ENCODE measurements around the gene MINDY1. TPM values are rescaled to one million over a fixed set of nuclear protein-coding genes. Genes with fewer than 3 reads are reported as not detected.

The MINDY1 gene
- total RNA-seq, 2 experiments from 2014 or later: 9.1 to 9.9 TPM

DNA sequence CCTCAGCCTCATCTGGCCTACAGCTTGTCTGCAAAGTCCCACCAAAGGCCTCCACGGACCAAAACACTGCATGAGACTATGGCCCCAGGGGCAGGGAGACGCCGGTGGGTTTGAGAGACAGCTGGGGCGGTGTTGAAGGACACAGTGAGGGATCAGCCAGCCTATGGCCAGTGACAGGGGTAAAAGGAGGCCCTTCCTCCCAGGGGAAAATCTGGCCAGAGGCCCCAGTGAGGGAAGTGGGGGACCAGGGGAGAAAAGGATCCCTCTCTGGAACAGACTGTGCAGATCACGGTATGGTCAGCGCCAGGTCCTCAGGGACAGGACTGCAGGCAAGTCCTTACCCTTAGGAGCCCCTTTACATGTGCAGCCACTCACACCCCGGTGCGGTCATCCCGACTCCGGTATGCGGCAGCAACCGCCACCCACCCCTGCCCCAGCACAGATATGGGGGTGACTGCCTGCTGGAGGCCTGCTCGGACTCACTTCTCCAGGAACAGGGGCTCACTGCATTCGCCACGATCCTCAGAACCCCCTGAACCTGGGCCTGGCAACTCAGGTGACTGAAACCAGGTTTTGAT is 33.4 kb downstream of the MINDY1 start:
- Mint-ChIP-seq H3K36me3 (ENCODE audit: low read depth) (peaks cover 26% of the 10 kb centered on the region), H3K27me3 (ENCODE audit: low read depth) (no peaks in the 10 kb centered on the region), H3K9me3 (ENCODE audit: insufficient read depth) (no peaks in the 10 kb centered on the region), H3K4me1 (ENCODE audit: low read depth) (peaks cover 64% of the 10 kb centered on the region), H3K4me3 (peak overlapping the region; percentile 87), H3K27ac (peak overlapping the region; percentile 85)
- POLR2A ChIA-PET: interaction anchor here (0.8 to 1.4 kb wide), 9 partner anchors 8 to 409 kb away, joined by 3 to 9 read pairs (median 4); partner anchors contain the start of gene CTSS
- CTCF ChIA-PET: interaction anchor here (0.6 to 1.7 kb wide), 7 partner anchors 8 to 183 kb away, joined by 3 to 9 read pairs (median 5); partner anchors contain the start of genes MINDY1, SETDB1 and TNFAIP8L2
- peak; percentile 8 for ATAC-seq
- peak; percentile 37 for DNase-seq

DNA sequence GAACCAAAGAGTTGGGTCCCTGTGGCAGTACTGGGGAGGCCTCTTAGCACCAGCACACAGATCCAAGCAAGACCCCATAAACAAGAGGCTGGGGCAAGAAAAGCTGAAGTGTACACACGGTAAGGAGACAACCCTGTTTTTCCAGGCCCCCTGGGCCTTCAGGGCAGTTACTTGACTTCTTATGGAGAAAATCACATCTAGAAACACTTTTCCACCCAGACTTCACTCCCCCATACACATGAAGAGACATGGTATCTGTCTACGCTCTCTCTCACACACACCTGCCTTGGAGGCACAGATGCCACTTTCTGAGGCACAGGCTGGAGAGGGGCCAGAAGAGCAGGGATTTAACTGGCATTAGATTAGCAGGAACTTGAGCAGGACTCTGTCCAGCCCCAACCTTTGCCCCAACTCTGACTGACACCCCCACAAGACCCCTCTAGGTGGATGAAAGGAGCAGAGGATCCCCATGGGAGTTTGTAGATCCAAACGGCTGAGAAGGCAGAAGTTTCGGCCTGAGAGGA is 34.2 kb downstream of the MINDY1 start:
- CTCF ChIA-PET: interaction anchor here (1.7 kb wide), 1 partner anchor 24 kb away, joined by 9 read pairs; no protein-coding TSS in a partner anchor
- Mint-ChIP-seq H3K27ac (peak overlapping the region; percentile 85), H3K4me3 (peak overlapping the region; percentile 87), H3K9me3 (ENCODE audit: insufficient read depth) (no peaks in the 10 kb centered on the region), H3K27me3 (ENCODE audit: low read depth) (no peaks in the 10 kb centered on the region), H3K4me1 (ENCODE audit: low read depth) (peaks cover 59% of the 10 kb centered on the region), H3K36me3 (ENCODE audit: low read depth) (peaks cover 34% of the 10 kb centered on the region)
- no peak for ATAC-seq
- no peak for DNase-seq
- POLR2A ChIA-PET: no interaction called here

DNA sequence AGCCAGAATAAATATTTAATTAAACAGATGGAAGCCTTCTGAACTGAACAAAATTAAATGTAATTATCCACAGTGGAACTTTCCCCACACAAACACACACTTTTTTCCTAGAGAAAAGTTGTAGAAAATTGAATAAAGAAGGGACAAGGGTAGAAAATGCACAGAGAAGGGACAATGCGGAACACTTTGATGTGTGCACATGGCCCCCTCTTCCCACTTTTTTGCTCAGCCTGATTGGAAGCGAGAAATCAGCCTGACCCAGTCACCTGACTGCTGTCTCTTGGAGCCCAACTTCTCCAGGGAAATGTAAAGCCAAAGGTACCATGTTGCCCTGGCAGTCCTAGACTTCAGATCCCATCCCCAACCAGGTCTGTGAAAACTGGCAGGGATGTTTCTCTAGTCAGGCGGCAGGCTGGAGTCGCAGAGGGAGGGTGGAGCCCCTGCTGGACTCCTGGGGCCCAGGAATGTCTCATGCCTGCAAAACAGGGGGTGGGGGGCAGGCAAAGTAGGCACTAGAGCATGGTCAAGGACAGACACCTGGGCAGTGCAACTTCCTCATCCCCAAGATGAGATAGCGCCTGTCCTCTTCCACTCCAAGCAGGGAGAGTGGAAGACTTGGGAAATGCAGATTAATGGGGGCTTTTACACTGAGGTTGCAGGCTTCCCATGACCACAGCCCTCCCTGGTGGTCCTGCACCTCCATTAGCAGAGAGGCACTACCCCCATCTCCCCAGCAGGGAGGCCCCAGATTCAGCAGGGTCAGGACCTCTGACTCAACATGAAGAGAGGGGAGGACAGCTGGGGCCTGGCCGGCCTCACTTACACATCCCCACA is 34.9 kb downstream of the MINDY1 start:
- no peaks in the 10 kb centered on the region for H3K9me3 Mint-ChIP-seq (ENCODE audit: insufficient read depth)
- ATAC-seq (no peak), DNase-seq (no peak)
- ChIA-PET CTCF (interaction anchor here (1.6 kb wide), 1 partner anchor 8 kb away, joined by 7 read pairs; no protein-coding TSS in a partner anchor), POLR2A (interaction anchor here (1.5 kb wide), 1 partner anchor 34 kb away, joined by 3 read pairs; no protein-coding TSS in a partner anchor)
- H3K27ac Mint-ChIP-seq: peak overlapping the region; percentile 58
- H3K4me3 Mint-ChIP-seq: peak overlapping the region; percentile 87
- H3K27me3 Mint-ChIP-seq (ENCODE audit: low read depth): no peaks in the 10 kb centered on the region
- H3K4me1 Mint-ChIP-seq (ENCODE audit: low read depth): peaks cover 52% of the 10 kb centered on the region
- peaks cover 40% of the 10 kb centered on the region for H3K36me3 Mint-ChIP-seq (ENCODE audit: low read depth)

DNA sequence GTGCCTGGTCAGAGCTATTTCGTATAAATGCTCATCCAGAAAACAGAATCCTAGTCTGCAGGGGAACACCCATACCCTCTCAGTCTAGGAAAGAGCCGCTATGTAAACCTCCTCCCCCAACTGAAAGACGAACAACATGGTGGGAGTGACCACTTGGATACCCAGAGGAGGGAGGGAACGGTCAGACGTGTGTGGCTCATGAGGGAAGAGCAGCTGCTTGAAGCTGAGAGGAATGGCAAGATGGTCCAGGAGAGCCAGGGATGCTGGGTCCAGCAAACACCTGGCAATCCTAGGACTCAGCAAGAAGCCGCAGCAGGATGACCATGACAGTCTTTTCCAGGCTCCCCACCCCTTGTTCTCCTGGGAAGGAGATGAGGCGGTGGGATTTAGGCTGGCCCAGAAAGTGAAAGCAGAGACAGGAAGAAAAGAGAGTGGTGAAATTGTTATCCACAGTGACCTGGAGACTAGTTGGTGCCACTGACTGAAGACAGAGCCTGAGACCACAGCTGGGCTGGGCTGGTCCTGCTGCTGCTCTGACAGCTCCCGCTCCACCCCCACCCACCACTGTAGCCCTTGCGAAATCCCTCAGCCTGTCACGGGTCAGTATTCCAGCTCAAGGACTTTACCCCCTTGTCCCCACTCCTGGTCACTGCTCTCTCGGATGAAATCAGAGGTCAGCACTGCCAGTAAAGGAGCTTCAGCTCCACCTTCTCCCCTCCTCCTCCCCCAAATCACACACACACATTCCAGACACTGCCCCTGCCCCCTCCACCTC is 35.7 kb downstream of the MINDY1 start:
- POLR2A ChIA-PET: interaction anchor here (1.1 to 1.5 kb wide), 2 partner anchors 34 to 80 kb away, joined by 3 read pairs; no protein-coding TSS in a partner anchor
- H3K36me3 Mint-ChIP-seq (ENCODE audit: low read depth): peaks cover 48% of the 10 kb centered on the region
- H3K27ac Mint-ChIP-seq: peak overlapping the region; percentile 43
- CTCF ChIA-PET: interaction anchor here (1.3 to 1.9 kb wide), 3 partner anchors 9 to 37 kb away, joined by 4 to 7 read pairs (median 7); no protein-coding TSS in a partner anchor
- no peaks in the 10 kb centered on the region for H3K27me3 Mint-ChIP-seq (ENCODE audit: low read depth)
- peaks cover 45% of the 10 kb centered on the region for H3K4me1 Mint-ChIP-seq (ENCODE audit: low read depth)
- peak overlapping the region; percentile 87 for H3K4me3 Mint-ChIP-seq
- DNase-seq (no peak), ATAC-seq (no peak)
- H3K9me3 Mint-ChIP-seq (ENCODE audit: insufficient read depth): no peaks in the 10 kb centered on the region

DNA sequence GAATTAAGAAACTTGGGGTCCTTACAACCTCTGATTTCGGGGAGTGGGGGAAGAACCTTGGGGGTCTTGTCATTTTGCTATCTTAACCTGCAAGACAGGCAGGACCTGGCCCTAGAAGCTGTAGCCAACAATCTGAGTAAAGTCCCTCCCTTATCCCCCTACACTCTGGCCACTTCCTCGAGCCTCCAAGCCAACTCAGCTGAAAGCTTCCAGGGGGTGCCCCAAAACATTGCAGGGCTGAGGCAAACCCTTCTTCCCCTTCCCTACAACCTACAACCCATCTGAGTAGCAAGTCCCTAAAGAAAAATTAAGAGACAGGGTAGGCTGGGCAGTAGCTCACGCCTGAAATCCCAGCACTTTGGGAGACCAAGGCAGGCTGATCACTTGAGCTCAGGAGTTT is 37.1 kb downstream of the MINDY1 start:
- DNase-seq (no peak), ATAC-seq (no peak)
- Mint-ChIP-seq H3K4me1 (ENCODE audit: low read depth) (peaks cover 38% of the 10 kb centered on the region), H3K27me3 (ENCODE audit: low read depth) (no peaks in the 10 kb centered on the region), H3K36me3 (ENCODE audit: low read depth) (peaks cover 59% of the 10 kb centered on the region), H3K9me3 (ENCODE audit: insufficient read depth) (no peaks in the 10 kb centered on the region), H3K4me3 (no peak overlapping the region), H3K27ac (no peak overlapping the region)
- ChIA-PET POLR2A (interaction anchor here (0.7 to 1.1 kb wide), 3 partner anchors 9 to 131 kb away, joined by 3 to 4 read pairs (median 3); no protein-coding TSS in a partner anchor), CTCF (interaction anchor here (1.0 to 1.9 kb wide), 3 partner anchors 26 to 36 kb away, joined by 3 to 7 read pairs (median 4); no protein-coding TSS in a partner anchor)

DNA sequence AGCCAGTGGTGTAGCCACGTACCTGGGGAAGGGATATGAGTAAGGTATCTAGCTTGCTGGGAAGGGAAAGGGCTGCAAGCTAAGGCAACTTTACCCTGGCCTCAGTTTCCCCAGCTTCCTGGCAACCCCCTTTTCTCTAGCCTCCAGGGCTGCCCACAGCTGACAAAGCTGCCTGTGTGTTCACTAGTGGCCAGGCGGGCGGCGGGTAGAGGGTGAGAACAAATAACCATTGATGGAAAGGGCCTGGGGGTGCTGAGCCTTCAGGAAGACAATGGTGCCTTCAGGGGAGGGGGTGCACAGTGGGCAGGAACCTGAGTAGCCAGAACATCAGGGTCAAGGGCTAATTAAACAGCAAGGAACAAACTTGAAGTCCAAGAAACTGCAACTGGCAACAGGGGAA is 38.2 kb downstream of the MINDY1 start:
- ChIA-PET POLR2A (no interaction called here), CTCF (no interaction called here)
- H3K36me3 Mint-ChIP-seq (ENCODE audit: low read depth): peaks cover 69% of the 10 kb centered on the region
- DNase-seq (no peak), ATAC-seq (no peak)
- peak overlapping the region; percentile 43 for H3K27ac Mint-ChIP-seq
- H3K4me1 Mint-ChIP-seq (ENCODE audit: low read depth): peaks cover 36% of the 10 kb centered on the region
- no peaks in the 10 kb centered on the region for H3K27me3 Mint-ChIP-seq (ENCODE audit: low read depth)
- H3K9me3 Mint-ChIP-seq (ENCODE audit: insufficient read depth): no peaks in the 10 kb centered on the region
- H3K4me3 Mint-ChIP-seq: no peak overlapping the region

DNA sequence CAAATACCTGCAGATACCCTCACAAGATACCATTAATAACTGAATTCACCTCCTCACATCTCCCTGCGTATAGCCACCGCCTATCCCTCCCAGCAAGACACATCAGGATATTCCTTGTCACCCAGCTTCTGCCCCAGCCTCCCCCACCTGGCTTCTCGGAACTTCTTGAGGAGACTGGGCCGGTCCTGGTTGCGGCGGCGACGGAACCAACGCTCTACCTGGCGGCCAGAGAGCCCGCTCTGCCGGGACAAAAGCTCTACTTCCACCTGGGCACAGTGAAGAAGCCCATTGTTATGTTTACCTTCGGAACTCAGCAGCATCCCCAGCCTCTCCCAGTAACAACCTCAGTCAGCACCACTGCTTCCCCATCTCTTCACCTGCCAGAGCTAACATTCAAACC is 38.8 kb downstream of the MINDY1 start:
- peaks cover 33% of the 10 kb centered on the region for H3K4me1 Mint-ChIP-seq (ENCODE audit: low read depth)
- no peaks in the 10 kb centered on the region for H3K9me3 Mint-ChIP-seq (ENCODE audit: insufficient read depth)
- CTCF ChIA-PET: no interaction called here
- POLR2A ChIA-PET: no interaction called here
- H3K4me3 Mint-ChIP-seq: no peak overlapping the region
- no peak overlapping the region for H3K27ac Mint-ChIP-seq
- DNase-seq (no peak), ATAC-seq (no peak)
- H3K27me3 Mint-ChIP-seq (ENCODE audit: low read depth): no peaks in the 10 kb centered on the region
- peaks cover 70% of the 10 kb centered on the region for H3K36me3 Mint-ChIP-seq (ENCODE audit: low read depth)

DNA sequence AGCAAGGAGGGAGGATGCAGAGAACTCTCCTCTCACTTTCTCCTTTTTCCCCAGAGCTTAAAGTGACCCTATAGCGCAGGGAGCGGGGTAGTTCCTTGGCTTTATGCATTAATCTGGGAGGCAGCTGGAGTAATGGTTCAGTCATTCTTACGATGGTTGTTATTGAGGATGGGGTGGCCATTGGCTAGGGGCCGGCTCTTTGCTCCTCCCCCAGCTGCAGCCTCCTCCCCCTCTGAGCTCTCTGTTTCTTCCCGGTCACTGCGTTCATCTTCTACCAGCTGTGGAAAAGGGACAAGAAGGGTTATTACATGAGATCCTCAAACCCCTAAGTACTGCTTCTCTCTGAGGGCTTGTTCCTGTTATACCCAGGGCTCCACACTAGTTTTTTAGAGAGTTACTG is 40.7 kb downstream of the MINDY1 start:
- DNase-seq (no peak), ATAC-seq (no peak)
- H3K9me3 Mint-ChIP-seq (ENCODE audit: insufficient read depth): no peaks in the 10 kb centered on the region
- no peak overlapping the region for H3K4me3 Mint-ChIP-seq
- CTCF ChIA-PET: interaction anchor here (0.8 to 1.7 kb wide), 3 partner anchors 12 to 30 kb away, joined by 3 to 7 read pairs (median 3); no protein-coding TSS in a partner anchor
- POLR2A ChIA-PET: interaction anchor here (1.8 kb wide), 1 partner anchor 8 kb away, joined by 9 read pairs; no protein-coding TSS in a partner anchor
- H3K27ac Mint-ChIP-seq: no peak overlapping the region
- H3K4me1 Mint-ChIP-seq (ENCODE audit: low read depth): peaks cover 13% of the 10 kb centered on the region
- H3K27me3 Mint-ChIP-seq (ENCODE audit: low read depth): no peaks in the 10 kb centered on the region
- peaks cover 70% of the 10 kb centered on the region for H3K36me3 Mint-ChIP-seq (ENCODE audit: low read depth)

DNA sequence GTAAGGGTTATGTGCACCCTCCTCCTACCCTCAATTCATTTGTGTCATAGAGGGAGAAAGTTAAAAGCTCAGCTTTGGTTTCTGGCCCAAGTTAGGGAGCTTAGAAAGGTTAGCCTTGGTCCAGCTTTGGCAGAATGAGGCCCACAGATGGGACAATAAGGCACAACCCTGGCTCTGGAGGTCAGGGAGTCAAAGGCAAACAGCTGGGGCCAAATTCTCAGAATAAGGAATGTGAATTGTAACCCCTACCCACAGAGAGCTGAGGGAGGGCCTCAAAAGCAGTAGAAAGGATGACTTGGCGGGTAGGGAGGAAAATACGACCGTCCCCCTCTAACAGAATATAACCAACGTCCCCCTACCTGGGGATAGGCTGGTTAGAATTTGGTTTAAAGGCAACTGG is 41.1 kb downstream of the MINDY1 start:
- Mint-ChIP-seq H3K4me1 (ENCODE audit: low read depth) (peaks cover 9% of the 10 kb centered on the region), H3K4me3 (no peak overlapping the region), H3K27me3 (ENCODE audit: low read depth) (no peaks in the 10 kb centered on the region), H3K36me3 (ENCODE audit: low read depth) (peaks cover 74% of the 10 kb centered on the region), H3K27ac (no peak overlapping the region), H3K9me3 (ENCODE audit: insufficient read depth) (no peaks in the 10 kb centered on the region)
- ChIA-PET POLR2A (interaction anchor here (1.8 kb wide), 1 partner anchor 8 kb away, joined by 9 read pairs; no protein-coding TSS in a partner anchor), CTCF (interaction anchor here (0.8 to 1.7 kb wide), 4 partner anchors 8 to 31 kb away, joined by 3 to 7 read pairs (median 3); no protein-coding TSS in a partner anchor)
- ATAC-seq (no peak), DNase-seq (no peak)

DNA sequence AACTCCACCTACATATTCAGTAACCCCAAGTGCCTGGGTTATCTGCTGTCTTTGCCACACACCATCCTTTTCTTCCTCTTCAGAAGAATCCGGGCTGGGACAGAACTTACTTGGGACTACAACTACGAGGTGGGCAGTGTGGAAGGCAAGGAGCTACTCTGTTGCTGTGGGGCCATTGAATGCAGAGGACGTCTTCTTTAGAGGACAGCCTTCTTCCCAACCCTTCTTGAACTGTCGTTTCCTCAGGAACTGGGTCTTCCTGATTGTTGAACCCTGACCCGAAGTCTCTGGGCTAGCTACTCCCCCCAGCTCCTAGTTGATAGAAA is 42.6 kb downstream of the MINDY1 start:
- peak overlapping the region; percentile 8 for H3K27ac Mint-ChIP-seq

More for the DNA sequence above, 42.6 kb downstream of the MINDY1 start:
- POLR2A ChIA-PET: interaction anchor here (0.6 to 2.5 kb wide), 2 partner anchors 10 to 13 kb away, joined by 3 to 7 read pairs; no protein-coding TSS in a partner anchor
- no peaks in the 10 kb centered on the region for H3K9me3 Mint-ChIP-seq (ENCODE audit: insufficient read depth)
- H3K27me3 Mint-ChIP-seq (ENCODE audit: low read depth): no peaks in the 10 kb centered on the region
- CTCF ChIA-PET: no interaction called here
- no peak for DNase-seq
- H3K4me1 Mint-ChIP-seq (ENCODE audit: low read depth): no peaks in the 10 kb centered on the region
- ATAC-seq: no peak
- peaks cover 86% of the 10 kb centered on the region for H3K36me3 Mint-ChIP-seq (ENCODE audit: low read depth)
- no peak overlapping the region for H3K4me3 Mint-ChIP-seq
